Jurkat, Clone E6-1 (cell line): ENCODE data around the gene RMDN2.

Source experiments
- DNase-seq: peaks from one replicate; pipeline ENCODE4 v3.0.0-alpha.2; 2011; ENCODE audit warnings: low read depth, low spot score
- H3K4me3 ChIP-seq: 2 replicates; pipeline ENCODE4 v1.5.1; 2011; ENCODE audit warnings: mild to moderate bottlenecking, low read length, control low read depth, moderate library complexity

RMDN2 gene

DNA sequence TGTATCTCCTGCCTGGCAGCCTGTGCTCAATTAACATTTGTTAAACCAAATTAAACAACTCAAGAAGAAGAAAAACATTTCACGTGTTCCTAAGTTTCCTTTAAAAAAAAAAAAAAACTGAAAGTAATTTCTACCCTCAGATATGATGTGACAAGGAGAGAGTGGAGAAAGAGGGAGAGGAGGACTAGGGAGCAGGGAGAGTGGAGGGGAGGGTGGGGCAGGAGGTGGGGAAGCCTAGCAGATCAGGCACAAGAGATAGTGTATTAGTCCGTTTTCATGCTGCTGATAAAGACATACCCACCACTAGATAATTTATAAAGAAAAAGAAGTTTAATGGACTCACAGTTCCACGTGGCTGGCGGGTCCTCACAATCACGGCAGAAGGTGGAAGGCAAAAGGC lies 104.4 kb downstream of the RMDN2 start:
- H3K4me3 ChIP-seq, result no peak overlapping the region
- DNase-seq, result no peak

DNA sequence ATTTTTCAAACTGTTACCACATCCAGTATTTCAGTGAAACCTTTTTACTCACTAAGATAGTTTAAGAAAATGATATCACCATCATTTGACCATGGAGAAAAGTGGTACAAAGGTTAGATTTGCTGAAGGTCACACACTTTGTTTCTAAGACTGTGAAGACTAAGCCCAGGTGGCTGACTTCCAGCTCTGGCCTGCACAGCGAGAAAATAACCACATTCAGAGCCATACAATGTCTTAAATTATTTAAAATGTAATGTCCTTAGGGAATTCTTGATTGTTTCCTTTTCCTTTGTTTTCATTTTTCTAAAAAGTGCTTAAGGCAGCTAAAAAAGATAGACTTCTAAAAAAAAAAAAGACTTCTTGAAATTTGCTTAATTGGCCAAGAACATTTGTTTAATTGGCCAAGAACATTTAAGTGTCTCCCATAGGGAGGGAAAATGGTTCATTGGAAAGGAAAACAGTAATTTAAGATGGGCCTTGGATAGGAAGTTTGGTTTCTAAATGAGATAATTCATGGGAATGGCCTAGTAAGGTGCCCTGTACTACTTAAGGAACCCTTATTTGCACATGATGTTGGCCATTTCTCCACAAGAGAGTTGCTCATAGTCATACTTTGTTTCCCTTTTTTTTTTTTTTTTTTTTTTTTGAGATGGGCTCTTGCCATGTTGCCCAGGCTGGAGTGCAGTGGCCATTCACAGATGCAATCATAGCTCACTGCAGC lies 105.7 kb downstream of the RMDN2 start:
- DNase-seq, result no peak

DNA sequence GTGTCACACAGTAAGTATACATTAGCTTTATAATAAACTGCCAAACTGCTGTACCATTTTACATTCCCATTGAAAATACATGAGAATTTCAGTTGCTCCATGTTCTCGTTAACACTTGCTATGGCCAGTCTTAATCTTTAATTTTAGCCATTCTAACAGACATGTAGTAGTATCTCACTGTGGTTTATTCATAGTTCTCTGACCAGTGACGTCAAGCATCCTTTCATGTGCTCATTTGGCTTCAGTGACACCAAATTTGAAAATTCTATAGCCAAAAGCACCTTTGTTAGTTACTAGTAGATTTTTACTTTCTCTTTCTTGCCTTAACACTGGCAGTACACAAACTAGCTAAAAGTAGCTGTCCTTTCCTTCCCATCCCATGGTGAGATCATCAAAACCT lies 107.9 kb downstream of the RMDN2 start:
- H3K4me3 ChIP-seq, result no peak overlapping the region
- DNase-seq, result no peak

More for the DNA sequence above, 105.7 kb downstream of the RMDN2 start:
- no peak overlapping the region for H3K4me3 ChIP-seq

DNA sequence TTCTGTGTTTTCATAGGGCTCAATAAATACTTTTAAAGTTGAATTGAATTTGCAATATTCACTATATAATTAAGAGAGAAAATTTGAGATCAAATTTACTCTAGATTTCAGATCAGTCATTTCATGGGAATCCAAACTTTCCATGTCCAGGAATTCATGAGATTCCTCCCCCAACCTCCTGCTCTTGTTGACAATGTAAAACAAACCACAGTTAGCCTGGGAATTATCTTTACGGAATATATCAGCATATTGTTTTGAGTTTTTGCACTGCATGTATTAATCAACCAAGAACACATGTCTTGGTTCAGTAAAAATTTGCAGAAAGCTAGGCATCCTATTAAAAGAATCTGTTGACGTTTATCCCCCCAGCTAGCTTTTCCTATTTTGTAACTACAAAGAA lies 108.6 kb downstream of the RMDN2 start:
- H3K4me3 ChIP-seq, result no peak overlapping the region

DNA sequence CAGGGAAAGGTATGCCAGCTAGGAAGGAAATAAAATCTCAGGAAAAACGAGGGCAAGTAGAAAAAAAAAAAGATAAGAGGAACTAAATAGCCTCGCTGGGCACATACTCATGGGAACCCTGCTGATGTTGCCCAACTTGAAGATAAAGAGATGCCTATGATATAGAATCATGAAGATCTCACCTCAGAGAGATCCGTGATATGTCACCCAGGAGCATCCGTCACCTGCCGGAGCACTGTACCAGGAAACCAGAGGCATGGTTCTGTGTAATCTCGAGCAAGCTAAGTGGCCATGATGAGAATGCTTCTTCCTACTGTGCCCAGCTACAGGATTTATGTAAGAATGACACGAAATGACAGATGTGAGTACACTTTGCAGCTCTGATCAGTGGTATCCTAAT lies 110.9 kb downstream of the RMDN2 start:
- DNase-seq, result no peak
- no peak overlapping the region for H3K4me3 ChIP-seq

More for the DNA sequence above, 108.6 kb downstream of the RMDN2 start:
- no peak for DNase-seq

DNA sequence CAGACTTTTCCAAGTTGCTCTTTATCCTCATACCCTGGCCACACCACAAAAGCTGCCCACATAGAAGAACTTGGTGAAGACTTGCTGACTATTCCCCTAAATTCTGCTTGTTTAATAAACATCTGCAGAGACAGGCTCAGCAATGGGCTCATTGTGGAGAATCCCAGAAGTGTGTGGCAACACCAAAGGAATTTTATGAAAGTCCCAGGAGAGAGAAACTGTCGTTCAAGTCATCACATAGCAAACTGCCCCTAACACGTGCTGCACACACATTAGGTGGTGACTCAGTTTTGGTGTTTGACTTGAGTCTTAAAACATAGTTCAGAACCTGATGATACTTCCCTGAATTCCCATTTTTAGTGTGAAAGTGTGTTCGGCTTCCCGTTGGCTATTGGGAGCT lies 112.2 kb downstream of the RMDN2 start:
- no peak overlapping the region for H3K4me3 ChIP-seq
- no peak for DNase-seq

DNA sequence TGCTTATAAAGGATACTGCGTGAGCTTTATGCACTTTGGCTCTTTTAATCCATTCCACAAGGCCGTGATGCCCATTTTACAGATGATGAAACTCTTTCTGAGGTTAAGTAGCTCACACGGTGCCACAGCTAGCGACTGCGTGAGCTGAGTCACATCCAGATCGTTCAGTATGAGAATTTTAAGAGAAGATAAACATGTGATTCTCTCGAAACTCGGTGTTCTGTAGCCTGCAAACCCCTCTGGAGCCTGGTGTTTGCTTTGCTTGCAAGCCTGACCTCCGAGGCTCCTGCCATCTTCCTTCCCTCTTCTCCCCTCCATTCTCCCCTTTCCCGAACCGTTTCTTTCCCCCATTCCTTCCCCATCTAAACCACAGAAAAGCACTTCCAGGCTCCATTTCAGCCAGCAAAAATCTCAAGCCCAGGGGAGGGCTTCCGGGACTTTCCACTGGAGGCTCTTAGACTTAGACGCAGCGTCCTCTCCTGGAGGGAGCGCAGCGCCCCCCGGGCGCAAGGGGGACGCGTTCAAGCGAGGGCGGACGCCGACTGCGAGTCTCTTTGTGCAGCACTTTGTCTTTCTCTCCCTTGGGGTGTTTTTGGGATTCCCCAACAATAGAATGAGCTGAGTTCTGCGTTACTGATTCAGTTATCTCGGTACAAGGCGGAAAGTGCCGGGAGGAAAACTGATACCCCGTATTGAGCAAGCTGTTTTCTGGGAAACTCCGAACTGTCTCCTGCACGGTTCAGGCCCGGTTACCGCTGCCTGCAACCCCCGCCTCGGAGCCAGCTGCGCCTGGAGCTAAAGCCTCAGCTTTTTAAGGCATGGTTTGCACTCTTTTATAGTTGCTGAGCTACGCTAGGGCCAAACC lies 112.9 kb downstream of the RMDN2 start:
- DNase-seq, result no peak
- no peak overlapping the region for H3K4me3 ChIP-seq

DNA sequence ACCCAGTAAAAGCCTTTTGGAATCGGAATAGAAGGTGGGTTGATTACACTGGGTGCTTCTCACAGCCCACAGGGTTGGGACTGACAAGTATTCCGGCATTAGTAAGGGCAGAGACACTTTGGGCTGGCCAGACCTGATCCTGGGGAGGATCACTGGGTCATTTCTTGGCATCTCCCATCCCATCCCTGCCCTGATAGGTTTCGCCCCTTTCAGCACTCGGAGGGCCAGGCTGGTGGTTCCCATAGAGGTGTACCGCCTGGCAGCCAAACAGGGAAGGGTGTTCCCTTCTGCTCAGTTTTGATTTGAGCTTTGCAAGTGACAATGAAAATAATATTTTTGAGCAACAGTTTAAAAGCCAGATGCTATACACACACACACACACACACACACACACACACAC lies 113.6 kb downstream of the RMDN2 start:
- DNase-seq, result no peak
- H3K4me3 ChIP-seq, result no peak overlapping the region

DNA sequence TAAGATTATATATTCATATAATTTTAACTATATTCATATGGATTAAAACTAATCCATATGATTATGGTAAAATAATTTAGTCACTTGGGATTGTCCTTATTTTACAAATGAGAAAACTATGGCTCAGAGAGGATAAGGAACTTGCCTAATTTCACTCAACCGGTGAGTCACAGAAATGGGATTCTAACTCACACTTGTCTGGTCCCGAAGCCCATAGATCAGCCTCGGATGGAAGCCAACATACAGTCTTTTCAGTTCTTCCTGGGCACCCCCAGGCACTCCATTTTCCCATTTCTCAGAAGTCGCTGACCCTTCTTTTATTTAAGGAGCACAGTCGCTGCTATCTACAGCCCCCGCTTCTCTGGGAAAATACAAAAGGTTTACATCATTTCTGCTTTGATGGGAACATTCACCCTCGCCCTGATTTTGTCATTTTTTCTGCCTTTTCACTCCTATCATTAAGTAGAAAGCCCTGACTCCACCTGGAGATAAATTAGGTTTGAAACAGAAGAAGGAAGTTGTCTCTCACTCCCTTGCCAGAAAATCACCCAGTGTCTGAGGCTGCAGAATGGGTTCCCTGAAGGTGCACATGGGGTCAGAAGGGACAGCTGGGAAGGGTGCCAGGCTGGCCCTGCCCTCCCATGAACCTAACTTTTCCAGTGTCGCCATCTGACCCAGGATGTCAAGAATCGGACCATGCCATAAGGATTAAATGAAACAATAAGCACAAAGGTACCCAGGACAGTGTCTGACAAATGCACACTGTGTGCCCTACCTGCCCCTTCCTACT lies 114.2 kb downstream of the RMDN2 start:
- DNase-seq, result no peak
- no peak overlapping the region for H3K4me3 ChIP-seq

DNA sequence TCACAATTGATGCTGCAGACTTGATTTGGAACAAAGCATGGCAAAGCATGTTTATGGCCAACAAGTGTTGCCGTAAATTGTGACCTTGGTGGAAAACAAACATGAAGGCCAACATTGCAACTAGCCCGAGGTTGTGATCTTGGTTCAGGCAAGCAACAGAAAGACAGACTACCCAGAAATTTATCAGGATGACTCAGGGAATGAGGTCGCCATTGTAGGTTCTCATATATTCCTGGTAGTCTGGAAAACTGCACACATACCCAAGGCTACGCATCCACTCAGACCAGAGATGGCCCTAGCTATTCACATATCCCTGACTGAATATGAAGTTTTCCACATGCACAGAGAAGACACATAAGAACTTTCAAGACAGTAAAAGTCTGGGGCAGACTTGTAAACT lies 120.7 kb downstream of the RMDN2 start:
- no peak for DNase-seq
- no peak overlapping the region for H3K4me3 ChIP-seq

DNA sequence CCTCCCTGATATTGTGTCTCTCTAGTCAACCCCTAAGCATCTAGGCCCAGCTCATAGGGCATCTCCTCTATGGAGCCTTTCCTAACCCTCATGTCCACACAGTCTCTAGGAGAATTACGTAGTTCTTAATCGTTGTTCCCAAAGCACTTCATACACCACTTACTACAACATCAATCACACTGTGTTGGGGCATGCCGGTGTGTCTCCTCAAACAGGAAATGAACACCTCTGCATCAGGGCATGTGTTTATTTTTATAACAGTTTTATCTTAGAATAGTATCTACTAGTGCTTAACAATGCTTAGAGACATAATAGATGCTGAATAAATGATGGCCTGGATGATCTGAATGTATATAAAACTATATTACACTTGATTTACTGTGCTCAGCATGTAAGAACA lies 131.1 kb downstream of the RMDN2 start:
- no peak for DNase-seq
- H3K4me3 ChIP-seq, result no peak overlapping the region

DNA sequence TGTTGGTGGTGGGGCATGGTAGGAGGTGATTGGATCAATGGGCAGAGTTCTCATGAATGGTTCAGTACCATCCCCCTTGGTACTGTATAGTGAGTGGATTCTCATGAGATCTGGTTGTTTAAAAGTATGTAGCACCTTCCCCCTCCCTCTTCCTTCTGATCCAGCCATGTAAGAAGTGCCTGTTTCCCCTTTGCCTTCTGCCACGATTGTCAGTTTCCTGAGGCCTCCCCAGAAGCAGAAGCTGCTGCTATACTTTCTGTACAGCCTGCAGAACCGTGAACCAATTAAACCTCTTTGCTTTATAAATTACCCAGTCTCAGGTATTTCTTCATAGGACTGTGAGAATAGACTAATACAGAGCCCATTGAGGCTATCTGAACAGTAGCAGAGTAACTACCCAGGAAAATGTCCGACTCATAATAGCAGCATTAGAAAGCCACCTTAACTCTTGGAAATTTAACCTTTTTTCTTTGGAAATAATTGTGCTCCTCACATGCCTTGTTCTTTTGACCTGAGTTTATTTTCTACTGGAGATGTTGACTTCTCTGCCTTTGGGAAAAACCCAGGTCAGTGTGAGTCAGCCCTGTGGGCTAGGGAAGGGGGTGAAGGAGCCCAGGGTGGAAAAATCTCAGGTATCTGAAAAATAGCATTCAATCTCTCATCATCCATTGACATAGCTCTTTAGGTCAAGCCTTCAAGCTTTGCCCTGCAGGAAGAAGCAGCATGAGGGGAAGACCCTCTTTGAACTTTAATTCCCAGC lies 132.7 kb downstream of the RMDN2 start:
- H3K4me3 ChIP-seq, result no peak overlapping the region
- no peak for DNase-seq

DNA sequence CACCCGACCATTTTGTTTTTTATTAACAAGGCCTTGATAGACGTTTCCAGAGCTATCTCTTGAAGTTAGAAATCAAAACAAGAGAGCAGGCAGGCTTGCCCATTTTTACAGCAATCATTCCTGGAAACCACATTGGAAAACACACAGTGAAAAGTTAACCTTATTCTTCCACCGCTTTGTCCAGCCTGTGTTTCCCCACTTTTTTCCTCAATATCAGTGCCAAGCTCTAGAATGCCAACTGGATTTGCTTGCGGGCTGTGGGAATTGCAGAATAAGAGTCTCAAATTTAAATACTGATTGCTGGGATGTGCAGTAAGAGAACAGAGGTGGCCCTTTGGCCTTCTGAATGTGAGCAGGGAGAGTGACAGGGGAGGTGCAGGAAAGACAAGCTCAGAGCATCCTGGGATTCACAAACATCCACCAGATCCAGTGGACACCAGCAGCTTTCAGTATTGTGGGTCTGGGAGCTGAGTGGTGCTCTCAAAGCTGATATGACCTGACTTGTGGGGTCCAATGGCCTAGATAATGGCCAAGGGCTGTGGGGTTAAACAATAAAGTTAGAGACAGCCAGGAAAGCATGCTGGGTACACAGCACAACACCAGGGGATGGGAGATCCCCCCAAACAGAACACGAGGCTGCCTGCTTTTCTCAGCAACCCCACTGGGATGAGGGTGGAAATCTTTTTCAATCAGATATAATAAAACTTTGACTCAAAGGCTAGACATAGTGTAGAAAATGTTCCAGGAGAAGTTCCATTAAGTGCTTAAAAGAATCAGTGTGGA lies 135.3 kb downstream of the RMDN2 start:
- H3K4me3 ChIP-seq, result no peak overlapping the region
- DNase-seq, result no peak

DNA sequence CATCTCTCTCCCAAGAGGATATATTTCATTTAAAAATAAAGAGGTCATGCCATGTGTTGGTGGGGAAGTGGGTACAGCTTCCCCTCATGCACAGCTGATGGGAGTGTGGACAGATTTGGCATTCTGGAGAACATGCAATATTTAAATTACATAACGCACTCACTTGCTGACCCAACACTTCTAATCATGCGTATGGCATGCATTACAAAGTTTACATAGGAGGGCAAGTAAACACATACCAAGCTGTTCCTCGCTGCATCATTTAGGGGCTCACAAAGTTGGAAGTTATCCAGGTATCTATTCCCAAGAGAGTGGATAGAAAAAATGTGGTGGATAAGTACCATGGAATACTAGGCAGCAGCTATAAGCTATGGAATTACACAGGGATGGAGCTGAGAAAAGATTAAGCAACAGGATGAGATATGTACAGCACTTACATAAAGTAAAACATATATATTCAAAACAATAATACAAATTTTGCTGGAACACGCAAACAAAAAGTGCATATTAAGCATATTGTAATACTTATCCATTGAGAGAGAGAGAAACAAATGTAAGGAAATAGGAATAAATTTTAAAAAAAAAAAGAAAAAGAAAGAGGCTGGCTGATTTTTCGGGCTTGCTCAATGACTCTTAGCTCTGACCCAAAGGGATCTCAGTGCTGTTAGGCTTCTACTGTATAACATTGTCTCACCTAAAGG lies 139.9 kb downstream of the RMDN2 start:
- H3K4me3 ChIP-seq, result no peak overlapping the region
- no peak for DNase-seq

DNA sequence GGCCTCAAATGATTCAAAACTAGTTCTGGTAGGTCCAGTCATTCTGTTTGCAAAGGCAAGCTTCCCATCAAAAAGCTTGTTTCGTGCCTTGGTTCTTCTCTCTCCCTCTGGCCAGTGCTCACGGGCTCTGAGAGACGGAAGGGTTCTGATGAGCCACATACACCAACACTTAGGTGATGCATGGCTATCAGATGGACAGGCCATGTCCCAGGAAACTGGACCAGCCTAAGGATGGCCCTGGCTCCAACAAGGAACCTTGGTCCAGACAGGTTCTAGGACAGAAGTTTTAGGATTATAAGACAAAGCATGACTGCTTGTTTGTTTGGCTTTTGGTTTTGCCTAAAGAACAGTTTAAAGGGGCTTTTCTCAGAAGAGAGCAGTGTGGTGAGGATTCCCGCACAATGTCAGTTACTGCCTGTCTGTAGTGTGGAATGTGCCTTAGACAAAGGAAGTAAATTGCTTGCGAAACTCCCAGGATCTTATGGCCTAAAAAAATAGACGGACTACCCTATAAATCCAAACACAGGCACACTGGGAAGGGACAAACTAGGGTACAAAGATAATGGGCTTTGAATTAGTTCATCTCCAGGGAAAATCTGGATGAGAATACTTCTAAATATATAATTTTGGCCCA lies 140.5 kb downstream of the RMDN2 start:
- no peak for DNase-seq
- H3K4me3 ChIP-seq, result no peak overlapping the region

DNA sequence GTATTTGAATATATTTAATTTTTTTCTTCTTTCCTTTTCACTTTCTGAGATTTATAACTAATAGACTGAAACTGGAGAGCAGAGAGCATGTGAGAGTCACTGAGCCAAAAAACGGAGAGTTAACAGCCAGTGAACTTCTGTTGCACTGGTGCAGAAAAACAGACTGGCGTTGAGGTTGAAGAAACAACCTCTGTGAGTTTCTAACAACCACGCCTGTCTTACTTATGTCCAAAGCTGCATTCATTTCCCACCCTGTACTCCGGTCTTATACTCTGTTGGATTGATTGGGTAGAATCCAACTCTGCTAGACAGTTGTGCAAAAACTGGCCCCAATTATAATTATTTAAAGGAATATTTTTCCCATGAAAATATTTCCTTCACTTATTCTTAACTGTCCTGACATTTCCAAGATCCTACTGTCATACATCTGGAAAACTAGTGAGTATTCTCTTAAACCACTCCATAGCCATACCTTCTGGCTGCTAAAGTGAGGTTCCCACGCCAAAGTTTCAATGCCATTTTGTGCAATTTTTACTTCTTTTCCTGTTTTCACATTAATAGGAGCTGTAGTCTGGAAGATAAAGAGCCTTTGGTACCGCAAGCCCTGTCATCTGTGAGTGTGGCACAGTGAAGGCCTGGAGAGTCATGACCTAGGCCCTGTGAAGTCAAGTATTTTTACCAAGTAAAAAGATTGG lies 141.5 kb downstream of the RMDN2 start:
- DNase-seq, result no peak
- H3K4me3 ChIP-seq, result no peak overlapping the region
